Upper lobe of right lung (tissue), 1 donor: ENCODE results near the gene CDK3. TPM values are rescaled to one million over a fixed set of nuclear protein-coding genes. Genes with fewer than 3 reads are reported as not detected.
A peak's percentile ranks its signal among the peaks of the same experiment; 100 is the strongest.

Source experiments
- ATAC-seq: fragments of 200-7000 bp; cut with Tn5 transposase; one replicate; pipeline ENCODE4 v1.9.1; 2020; ENCODE audit warnings: mild to moderate bottlenecking, moderate library complexity
- DNase-seq: peaks from one replicate; pipeline ENCODE4 v3.0.0-alpha.2; 2020
- H3K27ac ChIP-seq: fragments of 200-600 bp; one replicate; pipeline ENCODE4 v1.8.0; 2022
- H3K27me3 ChIP-seq: fragments of 200-600 bp; one replicate; pipeline ENCODE4 v1.8.0; 2022; ENCODE audit warnings: mild to moderate bottlenecking
- H3K36me3 ChIP-seq: fragments of 200-600 bp; one replicate; pipeline ENCODE4 v1.8.0; 2022
- H3K4me1 ChIP-seq: fragments of 200-600 bp; one replicate; pipeline ENCODE4 v1.8.0; 2022
- H3K4me3 ChIP-seq: fragments of 200-600 bp; one replicate; pipeline ENCODE4 v1.8.0; 2022; ENCODE audit warnings: mild to moderate bottlenecking
- H3K9me3 ChIP-seq: fragments of 200-600 bp; one replicate; pipeline ENCODE4 v1.8.0; 2022
- CTCF ChIP-seq: fragments of 200-600 bp; IDR thresholded peaks from one replicate; pipeline ENCODE4 v1.8.0; 2022; ENCODE audit warnings: antibody characterized with exemption
- intact Hi-C: fragments of 100-400 bp; cut with DNase I; formaldehyde crosslinking; loops from one replicate; pipeline ENCODE4 v1.11.0; 2022
- total RNA-seq: library from RNA; stranded (reverse); fragmentation: NEBNext Ultra II Directional; extraction: Animal tissue kit (Norgen Biotek cat#: 25700); gene quantifications from one replicate; pipeline ENCODE4 v1.2.1, GENCODE V29; 2021
- donor health status: DM: no; HTN: yes; CAD: no; lungs with severe emphysema.

CDK3 gene
- total RNA-seq, 1 donor from 2014 or later, result 9.6 TPM

- DNase-seq, result no peak
- no peak for TF ChIP-seq CTCF
- Histone ChIP-seq H3K27me3 (no peaks in the 10 kb centered on the region), H3K36me3 (peaks cover 11% of the 10 kb centered on the region), H3K27ac (peak overlapping the region; percentile 37), H3K4me3 (no peak overlapping the region), H3K9me3 (no peaks in the 10 kb centered on the region), H3K4me1 (peaks cover 19% of the 10 kb centered on the region)
- intact Hi-C loops, result no loop called here
- no peak for ATAC-seq
These were observed 2.3 kb upstream of the CDK3 start for GRCh38 chr17:75998327-75998795.

GRCh38 chr17:76000016-76000754 is 470 bp upstream of the CDK3 start:
- DNase-seq (no peak), ATAC-seq (peak; percentile 53)
- Histone ChIP-seq H3K36me3 (no peaks in the 10 kb centered on the region), H3K4me3 (no peak overlapping the region), H3K9me3 (no peaks in the 10 kb centered on the region), H3K27ac (no peak overlapping the region), H3K4me1 (peaks cover 29% of the 10 kb centered on the region), H3K27me3 (no peaks in the 10 kb centered on the region)
- peak; percentile 63 for TF ChIP-seq CTCF
- intact Hi-C loops, result no loop called here

- intact Hi-C loops, result no loop called here
- ATAC-seq (no peak), DNase-seq (no peak)
- Histone ChIP-seq H3K4me1 (peaks cover 25% of the 10 kb centered on the region), H3K36me3 (no peaks in the 10 kb centered on the region), H3K27me3 (no peaks in the 10 kb centered on the region), H3K4me3 (no peak overlapping the region), H3K27ac (no peak overlapping the region), H3K9me3 (no peaks in the 10 kb centered on the region)
- TF ChIP-seq CTCF, result no peak
These were observed 1.4 kb downstream of the CDK3 start for GRCh38 chr17:76002100-76002499.

GRCh38 chr17:76003915-76004314 is 3.3 kb downstream of the CDK3 start:
- ATAC-seq (no peak), DNase-seq (no peak)
- peaks cover 16% of the 10 kb centered on the region for H3K4me1 ChIP-seq
- no peak overlapping the region for H3K4me3 ChIP-seq
- intact Hi-C loops, result no loop called here
- H3K27me3 ChIP-seq, result no peaks in the 10 kb centered on the region
- peak overlapping the region; percentile 42 for H3K27ac ChIP-seq
- TF ChIP-seq CTCF, result no peak
- no peaks in the 10 kb centered on the region for H3K36me3 ChIP-seq
- no peaks in the 10 kb centered on the region for H3K9me3 ChIP-seq

- intact Hi-C loops, result loop anchor here (5.0 kb wide), 1 partner anchor 98 kb away; no protein-coding TSS in a partner anchor
- ATAC-seq, result no peak
- H3K27me3 ChIP-seq, result no peaks in the 10 kb centered on the region
- DNase-seq, result no peak
- peak overlapping the region; percentile 72 for H3K27ac ChIP-seq
- H3K4me1 ChIP-seq, result peaks cover 16% of the 10 kb centered on the region
- no peak for TF ChIP-seq CTCF
- H3K4me3 ChIP-seq, result no peak overlapping the region
- H3K9me3 ChIP-seq, result no peaks in the 10 kb centered on the region
- no peaks in the 10 kb centered on the region for H3K36me3 ChIP-seq
These were observed 4.2 kb downstream of the CDK3 start for GRCh38 chr17:76004750-76005262.
